Mesodermal cell (in vitro differentiated cells): ENCODE data around the gene CLCNKA.
A peak's percentile ranks its signal among the peaks of the same experiment; 100 is the strongest.
"Not testable (repeated sequence)": the region's sequence is repeated elsewhere in the genome, so short reads cannot be mapped to it uniquely, and the experiment has no call there.

Source experiments
- H3K27ac ChIP-seq: 2 replicates; pipeline ENCODE4 v1.7.0; 2013; ENCODE audit warnings: mild to moderate bottlenecking, low read depth, low read length, moderate library complexity; ENCODE audit not compliant: severe bottlenecking
- H3K36me3 ChIP-seq: 2 replicates; pipeline ENCODE4 v1.7.1; 2013; ENCODE audit warnings: mild to moderate bottlenecking, low read length, moderate library complexity; ENCODE audit not compliant: control insufficient read depth, insufficient read depth
- H3K4me1 ChIP-seq: one replicate; pipeline ENCODE4 v1.7.1; 2013; ENCODE audit warnings: mild to moderate bottlenecking, low read length; ENCODE audit not compliant: insufficient read depth, control insufficient read depth, poor library complexity, severe bottlenecking
- H3K4me3 ChIP-seq: 2 replicates; pipeline ENCODE4 v1.7.0; 2013; ENCODE audit warnings: low read length, control low read depth, mild to moderate bottlenecking; ENCODE audit not compliant: insufficient read depth, poor library complexity, severe bottlenecking; ENCODE audit errors: extremely low read depth
- H3K9me3 ChIP-seq: 2 replicates; pipeline ENCODE4 v1.7.1; 2013; ENCODE audit warnings: mild to moderate bottlenecking, low read length, moderate library complexity; ENCODE audit not compliant: control insufficient read depth
- WGBS, 2 experiments: methylation state at CpG; one replicate each; pipeline ENCODE4 v1.1.5; 2013; ENCODE audit warnings: missing lambda C conversion rate in 2 of 2; ENCODE audit not compliant: insufficient coverage in 2 of 2; 5-methylcytosine and 5-hydroxymethylcytosine counted together

CLCNKA gene

DNA sequence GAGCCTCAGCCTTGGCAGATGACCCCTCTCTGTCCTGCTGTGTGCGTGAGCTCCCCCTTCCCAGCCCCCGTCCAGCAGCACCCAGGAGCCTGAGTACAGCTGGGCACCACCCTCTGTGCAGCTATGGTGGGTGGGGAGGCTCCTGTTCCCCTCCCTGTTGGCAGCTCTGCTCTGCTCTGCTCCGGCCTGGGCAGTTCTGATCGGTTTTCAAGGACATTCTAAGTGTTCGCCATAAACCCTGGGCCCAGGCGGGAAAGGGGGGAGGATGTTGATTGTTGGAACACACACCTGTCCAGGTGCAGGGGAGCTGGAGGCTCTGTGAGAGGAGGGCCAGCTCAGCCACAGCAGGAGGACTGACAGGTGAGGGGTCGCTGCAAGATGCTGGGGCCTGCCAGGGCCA is 21.7 kb downstream of the CLCNKA start, which contains the start of gene CLCNKB:
TSS of gene CLCNKB (plus strand) at position 262 of the 400 bp plus-strand sequence. CDS start 711 bp downstream, outside the sequence.
- H3K4me1 ChIP-seq = no peaks in the 10 kb centered on the region
- H3K9me3 ChIP-seq = no peaks in the 10 kb centered on the region
- 85 to 96% methylated on average over 6 of the region's 7 CpGs for WGBS, 2 experiments
- H3K27ac ChIP-seq = no peak within 1 kb of the TSS
- no peak within 1 kb of the TSS for H3K4me3 ChIP-seq
- H3K36me3 ChIP-seq = no peaks in the 10 kb centered on the region

DNA sequence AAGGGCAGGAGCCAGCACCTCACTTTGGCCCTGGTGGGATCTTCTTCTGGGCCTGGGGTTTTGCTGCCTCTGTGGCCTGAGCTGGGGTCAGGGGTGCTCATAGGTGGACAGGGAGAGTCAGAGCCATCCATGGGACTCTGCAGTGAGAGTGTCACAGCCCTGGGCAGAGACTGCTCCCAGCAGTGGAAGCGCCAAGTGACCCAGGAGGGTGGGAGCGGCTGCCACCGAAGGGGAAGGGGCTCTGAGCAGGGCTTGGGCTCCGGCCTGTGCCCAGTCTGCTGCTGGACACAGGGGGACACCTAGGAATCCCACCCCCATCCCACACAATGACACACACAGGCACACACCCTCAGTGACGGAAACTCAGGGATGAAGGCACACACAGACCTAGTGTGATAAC is 22.1 kb downstream of the CLCNKA start:
- no peaks in the 10 kb centered on the region for H3K36me3 ChIP-seq
- peaks cover under 1% of the 10 kb centered on the region for H3K4me1 ChIP-seq
- H3K9me3 ChIP-seq = no peaks in the 10 kb centered on the region
- H3K27ac ChIP-seq = no peak overlapping the region
- no peak overlapping the region for H3K4me3 ChIP-seq
- 84 to 100% methylated on average over 1 to 4 of the region's 5 CpGs for WGBS, 2 experiments

GRCh38 chr1:16046842-16047241 is 25.0 kb downstream of the CLCNKA start:
- 84 to 85% methylated on average over 5 to 7 of the region's 7 CpGs for WGBS, 2 experiments
- Histone ChIP-seq H3K4me3 (no peak overlapping the region), H3K4me1 (peaks cover 3% of the 10 kb centered on the region), H3K27ac (no peak overlapping the region), H3K9me3 (no peaks in the 10 kb centered on the region), H3K36me3 (no peaks in the 10 kb centered on the region)

DNA sequence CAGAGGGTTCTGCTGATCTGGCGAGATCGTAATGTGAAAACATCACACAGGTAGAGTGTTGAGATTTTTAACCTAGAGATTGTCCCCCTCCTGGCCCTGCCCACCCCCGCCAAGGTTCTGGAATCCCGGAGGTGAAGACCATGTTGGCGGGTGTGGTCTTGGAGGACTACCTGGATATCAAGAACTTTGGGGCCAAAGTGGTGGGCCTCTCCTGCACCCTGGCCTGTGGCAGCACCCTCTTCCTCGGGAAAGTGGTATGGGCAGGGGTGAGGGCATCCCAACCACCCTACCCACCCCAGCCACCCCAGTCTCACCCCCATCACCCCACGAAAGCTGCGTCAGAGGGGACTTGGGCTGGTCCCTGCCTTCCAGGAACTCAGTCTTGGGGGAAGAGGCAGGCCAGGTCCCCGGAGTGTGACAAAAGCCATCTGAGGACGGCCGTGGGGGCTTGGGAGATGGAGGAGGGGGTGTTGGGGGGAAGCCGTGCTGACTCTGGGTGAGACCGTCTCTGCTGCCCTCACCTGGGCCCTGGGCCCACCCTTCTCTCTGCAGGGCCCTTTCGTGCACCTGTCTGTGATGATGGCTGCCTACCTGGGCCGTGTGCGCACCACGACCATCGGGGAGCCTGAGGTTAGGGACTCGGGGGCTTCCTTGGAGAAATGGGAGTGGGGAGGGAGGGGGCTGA is 26.1 kb downstream of the CLCNKA start:
- H3K9me3 ChIP-seq = no peaks in the 10 kb centered on the region
- peaks cover 3% of the 10 kb centered on the region for H3K4me1 ChIP-seq
- WGBS, 2 experiments = 77 to 100% methylated on average over 2 to 6 of the region's 19 CpGs
- H3K36me3 ChIP-seq = no peaks in the 10 kb centered on the region
- no peak overlapping the region for H3K27ac ChIP-seq
- no peak overlapping the region for H3K4me3 ChIP-seq

DNA sequence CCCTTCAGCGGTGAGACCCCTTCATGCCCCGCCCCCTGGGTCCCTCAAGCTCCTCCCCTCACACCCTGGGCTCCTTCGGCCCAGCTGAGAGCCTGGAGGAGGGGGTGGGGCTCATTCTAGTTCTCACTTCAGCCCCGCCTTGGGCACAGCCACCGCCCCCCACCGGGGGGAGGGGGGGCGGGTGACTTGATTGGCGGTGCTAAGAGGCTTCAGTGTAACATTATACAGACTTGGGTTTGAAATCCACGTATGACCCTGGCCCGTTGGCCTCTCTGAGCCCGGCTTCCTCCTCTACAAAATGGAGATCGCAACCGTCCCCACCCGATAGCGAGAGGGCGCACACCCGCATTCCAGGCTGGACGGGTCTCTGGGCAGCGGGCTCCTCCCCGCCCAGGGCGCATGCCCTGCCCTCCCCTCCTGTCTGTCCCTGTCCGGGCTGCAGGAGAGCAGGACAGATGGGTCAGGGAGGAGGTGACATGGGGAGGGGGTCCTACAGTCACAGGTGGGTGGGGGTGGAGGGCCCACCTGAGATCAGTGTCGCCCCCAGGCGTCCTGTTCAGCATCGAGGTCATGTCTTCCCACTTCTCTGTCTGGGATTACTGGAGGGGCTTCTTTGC is 26.8 kb downstream of the CLCNKA start:
- Histone ChIP-seq H3K4me3 (peak overlapping the region; percentile 31), H3K36me3 (no peaks in the 10 kb centered on the region), H3K9me3 (no peaks in the 10 kb centered on the region), H3K27ac (peak overlapping the region; percentile 16), H3K4me1 (peaks cover 3% of the 10 kb centered on the region)
- WGBS, 2 experiments = 2 to 4% methylated on average over 11 to 13 of the region's 25 CpGs

GRCh38 chr1:16050328-16050727 is 28.5 kb downstream of the CLCNKA start:
- H3K27ac ChIP-seq = no peak overlapping the region
- no CpG with 5 or more reads among the region's 7 CpGs for WGBS, 2 experiments
- H3K36me3 ChIP-seq = no peaks in the 10 kb centered on the region
- H3K9me3 ChIP-seq = no peaks in the 10 kb centered on the region
- H3K4me3 ChIP-seq = no peak overlapping the region
- H3K4me1 ChIP-seq = peaks cover 3% of the 10 kb centered on the region

GRCh38 chr1:16051039-16051438 is 29.2 kb downstream of the CLCNKA start:
- H3K4me3 ChIP-seq = no peak overlapping the region
- H3K27ac ChIP-seq = no peak overlapping the region
- H3K4me1 ChIP-seq = peaks cover 5% of the 10 kb centered on the region
- H3K36me3 ChIP-seq = no peaks in the 10 kb centered on the region
- WGBS, 2 experiments = 94 to 100% methylated on average over 2 of the region's 3 CpGs
- no peaks in the 10 kb centered on the region for H3K9me3 ChIP-seq

DNA sequence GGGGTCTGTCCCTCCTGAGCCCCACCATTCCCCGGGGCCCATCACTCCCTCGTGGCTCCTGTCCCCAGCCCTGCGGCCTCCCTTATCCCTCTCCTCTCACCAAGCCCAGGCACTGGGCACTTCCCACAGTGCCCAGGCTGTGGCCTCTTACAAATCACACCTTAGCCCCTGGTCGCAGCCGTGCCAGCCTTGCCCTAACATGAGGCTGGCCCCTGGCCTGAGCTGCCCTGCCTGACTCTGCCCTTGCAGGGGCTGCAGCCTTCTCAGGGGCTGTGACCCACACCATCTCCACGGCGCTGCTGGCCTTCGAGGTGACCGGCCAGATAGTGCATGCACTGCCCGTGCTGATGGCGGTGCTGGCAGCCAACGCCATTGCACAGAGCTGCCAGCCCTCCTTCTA is 30.1 kb downstream of the CLCNKA start:
- H3K27ac ChIP-seq, H3K36me3 ChIP-seq, H3K4me1 ChIP-seq, H3K9me3 ChIP-seq, H3K4me3 ChIP-seq: not testable (repeated sequence)
- 95 to 100% methylated on average over 4 to 9 of the region's 12 CpGs for WGBS, 2 experiments

GRCh38 chr1:16053781-16054502 is 32.1 kb downstream of the CLCNKA start:
- 94 to 98% methylated on average over 4 to 5 of the region's 8 CpGs for WGBS, 2 experiments

GRCh38 chr1:16054598-16055540 is 33.0 kb downstream of the CLCNKA start:
- Histone ChIP-seq H3K4me1 (peaks cover 3% of the 10 kb centered on the region), H3K36me3 (no peaks in the 10 kb centered on the region), H3K27ac (no peak overlapping the region), H3K4me3 (no peak overlapping the region), H3K9me3 (no peaks in the 10 kb centered on the region)
- 72 to 75% methylated on average over 3 to 5 of the region's 7 CpGs for WGBS, 2 experiments

More at GRCh38 chr1:16053781-16054502, 32.1 kb downstream of the CLCNKA start:
- Histone ChIP-seq H3K27ac (no peak overlapping the region), H3K4me1 (peaks cover 5% of the 10 kb centered on the region), H3K36me3 (no peaks in the 10 kb centered on the region), H3K9me3 (no peaks in the 10 kb centered on the region), H3K4me3 (no peak overlapping the region)
